Spleen (tissue), 7 donors: ENCODE data around the gene RECK.
"Not testable (repeated sequence)": the region's sequence is repeated elsewhere in the genome, so short reads cannot be mapped to it uniquely, and the experiment has no call there.

Source experiments
- CTCF ChIP-seq, 11 experiments: fragments of 200-600 bp in 7 of 11; fragments of 450-650 bp in 4 of 11; sonication (generic) in 4 of 11; IDR thresholded peaks in 8 of 11; conservative IDR thresholded peaks in 3 of 11; 1 replicate in 7 of 11; 2 replicates in 4 of 11; pipeline versions ENCODE4 v1.4.0 to v1.8.0; 2016 to 2021; ENCODE audit warnings: antibody characterized with exemption in 11 of 11, inconsistent platforms in 4 of 11, mild to moderate bottlenecking in 1 of 11
- POLR2A ChIP-seq, 3 donors: fragments of 450-650 bp; IDR thresholded peaks; one replicate each; pipeline ENCODE4 v1.5.1; 2017; ENCODE audit warnings: antibody characterized with exemption in 3 of 3, mild to moderate bottlenecking in 1 of 3
- POLR2AphosphoS5 ChIP-seq, 3 donors: sonication (generic); formaldehyde crosslinking; IDR thresholded peaks; one replicate each; pipeline ENCODE4 v1.5.1; 2017; ENCODE audit warnings: antibody characterized with exemption in 3 of 3
- donor health status: DM: no; HTN: no; CAD: no; lungs with moderate emphysema.
- donor health status: DM: no; HTN: no; CAD: no.
- donor health status: DM: no; HTN: no; CAD: no.

- not testable (repeated sequence) for TF ChIP-seq POLR2A (IDR thresholded peaks at IDR 0.05); CTCF (IDR thresholded peaks at IDR 0.05 in 8 of 11, conservative IDR thresholded peaks at IDR 0.05 in 3 of 11); POLR2AphosphoS5 (IDR thresholded peaks at IDR 0.05)
Measured at GRCh38 chr9:36160126-36160525, 123.4 kb downstream of the RECK start.
